ENCODE measurements around the gene HOXB8.

DNA sequence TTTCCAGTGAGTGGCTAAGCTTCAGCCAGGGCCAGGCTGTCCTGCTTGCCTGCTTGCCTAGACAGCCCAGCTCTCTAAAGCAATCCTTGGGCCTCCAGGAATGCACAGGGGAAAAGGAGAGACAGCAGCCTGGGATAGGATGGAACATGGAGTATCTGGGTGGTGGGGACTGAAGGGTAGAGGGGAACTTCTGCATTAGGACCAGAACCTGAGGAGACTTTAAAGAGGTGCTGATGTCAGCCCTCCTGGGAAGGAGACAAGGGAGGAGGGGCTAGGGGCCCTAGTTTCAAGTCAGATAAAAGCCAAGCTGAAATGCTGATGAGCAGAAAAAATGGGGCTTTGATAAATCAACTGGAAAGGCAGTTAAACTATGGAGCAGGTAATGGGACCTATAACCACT, 6.1 kb downstream of the HOXB8 start:
- no peak for TF ChIP-seq POLR2A (IDR thresholded peaks at IDR 0.05)
- TF ChIP-seq, protein P1, sequence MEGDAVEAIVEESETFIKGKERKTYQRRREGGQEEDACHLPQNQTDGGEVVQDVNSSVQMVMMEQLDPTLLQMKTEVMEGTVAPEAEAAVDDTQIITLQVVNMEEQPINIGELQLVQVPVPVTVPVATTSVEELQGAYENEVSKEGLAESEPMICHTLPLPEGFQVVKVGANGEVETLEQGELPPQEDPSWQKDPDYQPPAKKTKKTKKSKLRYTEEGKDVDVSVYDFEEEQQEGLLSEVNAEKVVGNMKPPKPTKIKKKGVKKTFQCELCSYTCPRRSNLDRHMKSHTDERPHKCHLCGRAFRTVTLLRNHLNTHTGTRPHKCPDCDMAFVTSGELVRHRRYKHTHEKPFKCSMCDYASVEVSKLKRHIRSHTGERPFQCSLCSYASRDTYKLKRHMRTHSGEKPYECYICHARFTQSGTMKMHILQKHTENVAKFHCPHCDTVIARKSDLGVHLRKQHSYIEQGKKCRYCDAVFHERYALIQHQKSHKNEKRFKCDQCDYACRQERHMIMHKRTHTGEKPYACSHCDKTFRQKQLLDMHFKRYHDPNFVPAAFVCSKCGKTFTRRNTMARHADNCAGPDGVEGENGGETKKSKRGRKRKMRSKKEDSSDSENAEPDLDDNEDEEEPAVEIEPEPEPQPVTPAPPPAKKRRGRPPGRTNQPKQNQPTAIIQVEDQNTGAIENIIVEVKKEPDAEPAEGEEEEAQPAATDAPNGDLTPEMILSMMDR (IDR thresholded peaks at IDR 0.05), result no peak
- no peak for TF ChIP-seq POLR2AphosphoS5 (IDR thresholded peaks at IDR 0.05; ENCODE audit: insufficient read depth in 1 of 2, low read depth in 1 of 2)
